Small intestine (tissue), 7 donors: ENCODE data around the gene FKBP1A. TPM values are rescaled to one million over a fixed set of nuclear protein-coding genes. Genes with fewer than 3 reads are reported as not detected.

Experiments used
- DNase-seq, 2 donors: peaks; one replicate each; pipeline versions ENCODE4 v3.0.0 to v3.0.0-alpha.2; 2013
- FAIRE-seq: peaks from 2 replicates; lab custom pipeline; 2012; peaks lifted over from hg19 to GRCh38; lab: Jason Lieb, UNC
- H3K27ac ChIP-seq, 3 donors: one replicate each; pipeline ENCODE4 v1.5.1; 2013; ENCODE audit warnings: low read length in 2 of 3, mild to moderate bottlenecking in 2 of 3, control low read depth in 1 of 3, inconsistent platforms in 1 of 3, low read depth in 1 of 3, moderate library complexity in 1 of 3
- H3K27me3 ChIP-seq, 3 donors: one replicate each; pipeline ENCODE4 v1.6.1; 2013; ENCODE audit warnings: low read length in 3 of 3, inconsistent platforms in 1 of 3; ENCODE audit not compliant: control insufficient read depth in 3 of 3, insufficient read depth in 3 of 3
- H3K36me3 ChIP-seq, 3 donors: one replicate each; pipeline ENCODE4 v1.6.1; 2013; ENCODE audit warnings: low read length in 3 of 3, inconsistent platforms in 1 of 3, low read depth in 1 of 3, mild to moderate bottlenecking in 1 of 3, moderate library complexity in 1 of 3; ENCODE audit not compliant: control insufficient read depth in 3 of 3, insufficient read depth in 2 of 3
- H3K4me1 ChIP-seq, 3 donors: one replicate each; pipeline ENCODE4 v1.6.1; 2013; ENCODE audit warnings: low read length in 2 of 3, inconsistent platforms in 1 of 3, low read depth in 1 of 3, mild to moderate bottlenecking in 1 of 3, moderate library complexity in 1 of 3; ENCODE audit not compliant: control insufficient read depth in 3 of 3, insufficient read depth in 2 of 3
- H3K4me3 ChIP-seq, 3 donors: one replicate each; pipeline ENCODE4 v1.5.1; 2013; ENCODE audit warnings: low read length in 3 of 3, control low read depth in 1 of 3, inconsistent platforms in 1 of 3, low read depth in 1 of 3, mild to moderate bottlenecking in 1 of 3, moderate library complexity in 1 of 3
- H3K9me3 ChIP-seq, 2 donors: one replicate each; pipeline ENCODE4 v1.6.1; 2013; ENCODE audit warnings: low read depth in 1 of 2, low read length in 1 of 2; ENCODE audit not compliant: control insufficient read depth in 2 of 2, insufficient read depth in 1 of 2
- WGBS, 3 donors: extraction: QIAGEN DNeasy Blood & Tissue Kit; methylation state at CpG; one replicate each; pipeline ENCODE4 v1.1.7; 2013; 5-methylcytosine and 5-hydroxymethylcytosine counted together
- polyA plus RNA-seq, 4 donors: library from polyadenylated mRNA; stranded (reverse) in 3 of 4; unstranded in 1 of 4; fragments of 200-250 nt in 3 of 4; fragments of 120-200 nt in 1 of 4; gene quantifications; one replicate each; pipeline versions ENCODE4 v1.2.1 to v1.2.3, GENCODE V29; 2013
- donor health status: healthy with polysubstance abuse.
- donor health status: control.
- donor health status: control.
- donor health status: Bipolar disorder and iron deficiency.
- donor health status: healthy.

The FKBP1A gene
- polyA plus RNA-seq, 4 donors, result 146 to 315 (median 208) TPM

DNA sequence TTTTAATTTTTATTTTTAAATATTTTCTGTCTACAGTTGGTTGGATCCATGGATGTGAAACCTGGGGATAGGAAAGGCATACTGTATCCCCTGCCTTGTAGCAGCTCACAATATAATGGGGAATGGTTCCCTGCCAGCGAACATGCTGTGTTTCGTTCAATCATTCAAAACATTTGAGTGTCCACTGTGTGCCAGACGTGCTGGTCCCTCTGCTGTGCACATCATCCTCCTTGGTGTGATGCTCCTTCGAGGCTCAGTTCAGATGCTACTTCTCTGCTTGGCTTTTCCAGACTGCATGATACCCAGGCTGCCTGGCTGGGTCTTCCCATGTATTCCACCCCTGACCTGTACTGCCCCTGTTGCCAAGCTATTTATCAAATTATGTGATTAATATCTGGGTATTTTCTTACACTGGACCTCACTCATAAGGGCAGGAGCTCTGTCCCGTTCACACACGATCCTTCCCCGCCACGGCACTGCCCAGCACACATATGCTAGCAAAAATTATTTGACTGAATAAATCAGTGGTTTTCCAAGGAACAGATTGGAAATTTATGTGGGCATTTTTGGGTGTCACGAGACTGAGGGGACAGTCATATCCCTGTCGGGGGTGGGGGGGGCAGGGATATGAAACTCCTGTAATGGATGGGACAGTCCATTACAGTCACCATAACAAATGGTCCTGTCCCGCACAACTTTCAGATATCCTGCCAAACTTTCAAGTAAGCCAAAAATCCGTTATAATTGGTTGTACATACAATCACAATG, 68.8 kb downstream of the FKBP1A start:
- Histone ChIP-seq H3K9me3 (no peaks in the 10 kb centered on the region), H3K27me3 (no peaks in the 10 kb centered on the region), H3K4me3 (peak overlapping the region in 1 of 3 donors; percentile 66), H3K27ac (peak overlapping the region in 1 of 3 donors; percentile 99), H3K4me1 (peaks cover 0 to 32% (median 13%) of the 10 kb centered on the region in 3 donors), H3K36me3 (peaks cover 0 to 34% (median 0%) of the 10 kb centered on the region in 3 donors)
- 80 to 89% (median 85%) methylated on average over 12 of the region's 12 CpGs for WGBS, 3 donors
- no peak for DNase-seq
- no peak for FAIRE-seq

DNA sequence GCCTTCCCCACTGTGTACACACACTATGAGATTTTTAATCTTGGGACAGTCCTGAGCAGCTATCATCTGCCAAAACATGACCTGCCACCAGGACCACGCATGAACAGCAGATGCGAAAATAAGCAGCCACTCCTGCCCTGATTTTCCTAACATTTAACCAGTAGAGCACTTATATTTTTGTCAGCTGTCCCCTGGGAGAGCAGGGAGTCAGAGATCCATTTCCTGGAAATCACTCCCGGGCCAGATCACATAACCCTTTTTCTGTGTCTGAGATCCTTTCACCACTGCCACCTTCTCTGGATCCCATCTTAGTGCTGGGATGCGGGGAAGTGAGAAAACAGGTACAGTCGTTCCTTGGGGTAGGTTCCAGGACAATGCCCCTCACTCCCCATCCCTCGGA, 69.6 kb downstream of the FKBP1A start:
- Histone ChIP-seq H3K4me1 (peaks cover 0 to 25% (median 13%) of the 10 kb centered on the region in 3 donors), H3K4me3 (no peak overlapping the region), H3K27me3 (no peaks in the 10 kb centered on the region), H3K27ac (peak overlapping the region in 2 of 3 donors; percentile 31 to 91), H3K9me3 (no peaks in the 10 kb centered on the region), H3K36me3 (peaks cover 0 to 39% (median 5%) of the 10 kb centered on the region in 3 donors)
- FAIRE-seq (no peak), DNase-seq (no peak)
- WGBS, 3 donors, result 76 to 90% (median 85%) methylated on average over 6 of the region's 6 CpGs

DNA sequence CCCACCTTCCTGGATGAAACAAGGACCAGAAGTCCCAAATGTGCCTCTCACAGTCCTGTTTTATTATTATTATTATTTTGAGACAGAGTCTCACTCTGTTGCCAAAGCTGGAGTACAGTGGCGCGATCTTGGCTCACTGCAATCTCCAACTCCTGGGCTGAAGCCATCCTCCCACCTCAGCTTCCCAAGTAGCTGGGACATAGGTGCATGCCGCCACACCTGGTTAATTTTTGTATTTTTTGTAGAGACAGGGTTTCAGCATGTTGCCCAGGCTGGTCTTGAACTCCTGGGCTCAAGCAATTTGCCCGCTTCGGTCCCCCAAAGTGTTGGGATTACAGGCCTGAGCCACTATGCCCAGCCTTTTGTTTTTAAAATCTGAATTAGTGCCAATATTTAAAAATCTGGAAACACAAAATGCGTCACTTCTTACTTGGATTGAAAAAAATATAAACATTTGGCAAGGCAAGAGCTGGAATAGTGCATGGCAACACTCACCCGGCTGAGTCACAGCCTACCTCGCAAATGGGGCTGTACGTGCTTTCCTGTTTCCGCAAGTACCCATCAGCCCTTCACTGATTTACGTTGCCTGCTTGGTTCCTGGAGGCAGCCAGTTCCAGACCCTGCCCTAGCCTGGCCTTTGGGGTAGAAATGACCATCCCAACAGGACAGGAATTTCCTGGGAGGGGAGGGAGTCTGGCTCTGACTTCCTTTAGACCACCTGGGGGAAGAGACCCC, 70.2 kb downstream of the FKBP1A start:
- FAIRE-seq (no peak), DNase-seq (no peak)
- Histone ChIP-seq H3K4me1 (peaks cover 0 to 19% (median 13%) of the 10 kb centered on the region in 3 donors), H3K36me3 (peaks cover 0 to 40% (median 5%) of the 10 kb centered on the region in 3 donors), H3K9me3 (no peaks in the 10 kb centered on the region), H3K4me3 (no peak overlapping the region), H3K27me3 (no peaks in the 10 kb centered on the region), H3K27ac (peak overlapping the region in 2 of 3 donors; percentile 31 to 91)
- 71 to 88% (median 84%) methylated on average over 11 of the region's 11 CpGs for WGBS, 3 donors

DNA sequence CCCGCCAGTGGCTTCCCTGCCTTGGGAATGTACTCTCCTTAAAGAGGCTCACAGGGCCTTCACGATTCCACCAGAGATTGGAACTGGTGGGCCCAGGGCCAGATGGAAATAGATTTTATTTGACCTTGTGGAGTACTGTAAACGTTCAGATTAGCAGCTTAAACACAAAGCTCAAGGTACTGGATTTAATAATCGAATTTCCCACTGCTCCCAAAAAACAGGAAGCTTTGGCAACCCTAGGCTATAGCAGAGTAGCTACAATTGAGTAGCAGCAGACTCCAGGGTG, 71.3 kb downstream of the FKBP1A start:
- H3K9me3 ChIP-seq, result no peaks in the 10 kb centered on the region
- WGBS, 3 donors, result 48 to 50% (median 49%) methylated on average over 4 of the region's 4 CpGs
- H3K4me1 ChIP-seq, result peaks cover 0 to 8% (median 8%) of the 10 kb centered on the region in 3 donors
- no peak for DNase-seq
- H3K27ac ChIP-seq, result no peak overlapping the region
- no peak for FAIRE-seq
- H3K36me3 ChIP-seq, result peaks cover 0 to 39% (median 7%) of the 10 kb centered on the region in 3 donors
- H3K4me3 ChIP-seq, result no peak overlapping the region
- H3K27me3 ChIP-seq, result no peaks in the 10 kb centered on the region

DNA sequence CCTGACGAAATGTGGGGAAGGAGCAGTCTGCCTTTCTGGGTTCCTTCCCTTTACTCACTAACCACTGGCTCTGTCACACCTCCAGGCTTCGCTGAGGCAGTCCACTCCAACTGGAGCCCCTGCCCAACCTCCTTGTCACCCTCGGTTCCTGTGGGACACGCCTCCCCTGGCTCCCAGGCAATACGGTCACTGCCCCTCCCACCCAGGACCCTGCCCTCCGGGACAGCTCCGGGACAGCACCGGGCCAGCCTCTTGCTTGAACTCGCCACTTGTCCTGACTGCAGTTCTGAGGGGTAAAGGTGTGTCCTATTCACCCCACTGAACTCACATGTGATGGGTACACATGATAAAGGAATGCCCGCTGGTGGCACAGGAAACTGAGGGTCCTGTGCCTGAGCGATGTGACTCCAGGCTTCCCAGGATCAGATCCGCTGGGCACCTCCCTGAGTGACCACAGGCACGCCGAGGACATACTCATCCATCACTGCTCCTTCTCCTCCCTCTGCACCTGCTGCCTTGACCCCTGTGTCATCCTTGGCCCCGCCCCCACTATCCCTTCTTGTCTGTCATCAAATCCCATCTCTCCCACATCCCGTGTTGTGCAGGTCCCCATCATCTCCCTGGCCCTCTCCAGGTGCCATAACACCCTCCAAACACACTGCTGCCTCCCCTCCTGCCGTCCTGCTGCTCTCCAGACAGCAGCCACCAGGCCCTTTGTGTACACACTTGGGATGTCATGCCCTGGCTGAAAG, 71.8 kb downstream of the FKBP1A start:
- Histone ChIP-seq H3K9me3 (no peaks in the 10 kb centered on the region), H3K36me3 (peaks cover 0 to 42% (median 7%) of the 10 kb centered on the region in 3 donors), H3K4me1 (peaks cover 0 to 5% (median 3%) of the 10 kb centered on the region in 3 donors), H3K27ac (no peak overlapping the region), H3K4me3 (no peak overlapping the region), H3K27me3 (no peaks in the 10 kb centered on the region)
- FAIRE-seq (no peak), DNase-seq (no peak)
- WGBS, 3 donors, result 77 to 86% (median 81%) methylated on average over 17 of the region's 17 CpGs

DNA sequence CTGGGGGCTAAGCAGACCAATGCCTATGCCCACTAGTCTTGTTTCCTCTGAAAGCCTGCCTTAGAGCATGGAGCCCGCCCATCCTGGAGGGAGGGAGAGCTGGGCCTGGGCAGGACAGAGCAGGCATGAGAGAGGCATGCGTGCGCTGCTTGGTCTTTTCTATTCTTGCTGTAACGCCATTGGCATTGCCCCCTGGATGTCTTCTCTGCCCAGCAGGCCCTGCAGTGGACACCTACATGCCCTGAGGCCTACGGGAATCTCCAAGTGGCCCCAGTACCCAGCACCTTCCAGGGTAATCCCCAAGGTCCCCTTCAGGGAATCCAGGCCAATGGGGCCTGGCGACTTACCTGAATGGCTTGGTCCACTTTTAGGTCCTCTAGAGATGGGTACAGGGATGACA, 72.8 kb downstream of the FKBP1A start:
- Histone ChIP-seq H3K4me1 (peaks cover 0 to 3% (median 0%) of the 10 kb centered on the region in 3 donors), H3K4me3 (no peak overlapping the region), H3K27ac (no peak overlapping the region), H3K36me3 (peaks cover 0 to 46% (median 7%) of the 10 kb centered on the region in 3 donors), H3K9me3 (no peaks in the 10 kb centered on the region), H3K27me3 (no peaks in the 10 kb centered on the region)
- DNase-seq (no peak), FAIRE-seq (no peak)
- 92 to 99% (median 96%) methylated on average over 6 of the region's 6 CpGs for WGBS, 3 donors

DNA sequence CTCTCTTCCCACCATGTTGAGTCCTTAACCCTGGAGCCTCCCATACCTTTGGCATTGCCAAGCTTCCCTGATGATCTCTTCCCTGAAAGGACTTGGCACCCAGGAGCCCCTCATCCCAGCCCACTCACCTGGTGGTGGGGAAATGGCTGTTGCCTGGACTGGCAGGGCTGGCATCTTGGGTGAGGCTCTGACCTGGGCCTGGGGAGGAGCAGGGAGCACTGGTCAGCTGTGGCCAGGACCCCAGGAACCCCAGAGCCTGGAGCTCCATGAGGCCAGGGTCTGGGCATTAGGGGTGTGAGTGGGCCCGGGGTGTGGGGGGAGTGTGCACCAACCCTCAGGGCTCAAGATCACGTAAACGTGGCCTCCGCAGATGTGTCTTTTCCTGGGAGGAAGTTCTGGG, 73.4 kb downstream of the FKBP1A start:
- Histone ChIP-seq H3K4me3 (no peak overlapping the region), H3K36me3 (peaks cover 0 to 46% (median 7%) of the 10 kb centered on the region in 3 donors), H3K4me1 (peaks cover 0 to 3% (median 0%) of the 10 kb centered on the region in 3 donors), H3K9me3 (no peaks in the 10 kb centered on the region), H3K27me3 (no peaks in the 10 kb centered on the region), H3K27ac (no peak overlapping the region)
- DNase-seq (no peak), FAIRE-seq (no peak)
- WGBS, 3 donors, result 88 to 96% (median 89%) methylated on average over 4 of the region's 4 CpGs

DNA sequence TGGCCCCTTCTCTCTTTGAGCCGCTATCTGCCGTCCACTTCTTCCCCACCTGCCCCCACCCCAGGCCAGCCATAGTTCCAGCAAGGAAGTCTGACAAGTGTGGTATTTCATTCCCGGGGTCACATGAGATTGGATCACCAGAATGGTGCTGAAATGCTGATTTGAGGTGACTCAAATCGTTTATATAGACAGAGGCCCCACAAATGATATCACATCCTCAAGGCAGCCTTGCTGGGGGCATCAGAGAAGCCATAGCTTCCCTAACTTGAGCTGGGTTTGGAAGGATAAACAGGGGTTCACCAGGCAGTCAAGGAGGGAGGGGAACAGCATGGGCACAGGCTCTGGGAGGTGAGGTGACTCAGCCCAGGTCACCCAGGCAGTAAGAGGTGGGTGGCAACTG, 73.8 kb downstream of the FKBP1A start:
- FAIRE-seq (no peak), DNase-seq (no peak)
- H3K36me3 ChIP-seq, result peaks cover 0 to 46% (median 7%) of the 10 kb centered on the region in 3 donors
- H3K4me1 ChIP-seq, result peaks cover 0 to 3% (median 0%) of the 10 kb centered on the region in 3 donors
- no peaks in the 10 kb centered on the region for H3K27me3 ChIP-seq
- no peak overlapping the region for H3K4me3 ChIP-seq
- H3K9me3 ChIP-seq, result no peaks in the 10 kb centered on the region
- H3K27ac ChIP-seq, result no peak overlapping the region
- 75 to 88% (median 84%) methylated on average over 4 of the region's 4 CpGs for WGBS, 3 donors
